Right lobe of liver (tissue), 4 donors: ENCODE data around the gene PTPN13.

Source experiments
- CTCF ChIP-seq, 4 donors: fragments of 200-600 bp in 3 of 4; fragments of 450-650 bp in 1 of 4; IDR thresholded peaks; one replicate each; pipeline versions ENCODE4 v1.5.1 to v1.8.0; 2016 to 2022; ENCODE audit warnings: antibody characterized with exemption in 4 of 4, mild to moderate bottlenecking in 2 of 4
- POLR2A ChIP-seq: fragments of 450-650 bp; IDR thresholded peaks from one replicate; pipeline ENCODE4 v1.6.1; 2017; ENCODE audit warnings: antibody characterized with exemption, mild to moderate bottlenecking
- donor health status: DM: no; HTN: no; CAD: no.
- donor health status: DM: no; HTN: no; CAD: no.
- donor health status: DM: no; HTN: yes; CAD: no.

DNA sequence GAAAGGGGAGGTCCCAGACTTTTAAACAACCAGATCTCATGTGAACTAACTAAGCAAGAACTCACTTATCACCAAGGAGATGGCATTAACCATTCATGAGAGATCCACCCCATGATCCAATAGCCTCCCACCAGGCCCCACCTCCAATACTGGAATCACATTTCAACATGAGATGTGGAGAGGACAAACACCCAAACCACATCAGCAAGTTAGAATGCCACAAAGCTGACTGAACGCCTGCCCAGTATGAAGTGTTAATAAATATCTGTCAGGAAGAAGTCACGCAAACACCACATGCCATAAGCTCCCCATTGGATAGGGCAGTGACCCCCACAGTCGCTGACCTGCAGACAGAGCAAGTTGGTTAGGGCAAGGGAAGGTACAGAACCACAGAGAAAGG lies 240.8 kb downstream of the PTPN13 start:
- no peak for TF ChIP-seq CTCF (IDR thresholded peaks at IDR 0.05)
- no peak for TF ChIP-seq POLR2A
